Transverse colon (tissue), 4 donors: ENCODE results near the gene YAP1.

Experiments used
- CTCF ChIP-seq, 5 experiments: fragments of 200-600 bp in 3 of 5; fragments of 450-650 bp in 2 of 5; sonication (generic) in 3 of 5; IDR thresholded peaks; 1 replicate in 2 of 5; 2 replicates in 3 of 5; pipeline ENCODE4 v1.5.1; 2016 to 2017; ENCODE audit warnings: antibody characterized with exemption in 5 of 5, inconsistent platforms in 3 of 5, mild to moderate bottlenecking in 2 of 5, moderate library complexity in 1 of 5
- EP300 ChIP-seq: sonication (generic); formaldehyde crosslinking; IDR thresholded peaks from one replicate; pipeline ENCODE4 v1.6.1; 2017; ENCODE audit warnings: antibody characterized with exemption, low read depth
- POLR2A ChIP-seq: fragments of 450-650 bp; IDR thresholded peaks from one replicate; pipeline ENCODE4 v1.6.1; 2016; ENCODE audit warnings: antibody characterized with exemption, mild to moderate bottlenecking, moderate library complexity
- POLR2AphosphoS5 ChIP-seq, 3 donors: sonication (generic); formaldehyde crosslinking; IDR thresholded peaks; one replicate each; pipeline ENCODE4 v1.6.1; 2016; ENCODE audit warnings: antibody characterized with exemption in 3 of 3

- TF ChIP-seq CTCF (IDR thresholded peaks at IDR 0.05): no peak
- TF ChIP-seq POLR2AphosphoS5 (IDR thresholded peaks at IDR 0.05): no peak
- no peak for TF ChIP-seq POLR2A
- TF ChIP-seq EP300: no peak
Observed at GRCh38 chr11:102139081-102139498, 28.8 kb downstream of the YAP1 start.
